ENCODE results near the gene SLC11A1.
A peak's percentile ranks its signal among the peaks of the same experiment; 100 is the strongest.

The SLC11A1 gene

GRCh38 chr2:218396688-218397462 lies 14.8 kb downstream of the SLC11A1 start (continued):
- TF ChIP-seq ZNF280C (tag by site-specific recombination; IDR thresholded peaks at IDR 0.05): no peak
- TF ChIP-seq ZNF341 (tag by site-specific recombination; IDR thresholded peaks at IDR 0.05; ENCODE audit: low read depth): peak; percentile 93
- no peak for TF ChIP-seq AEBP2 (tag by site-specific recombination; IDR thresholded peaks at IDR 0.05; ENCODE audit: borderline replicate concordance)
- no peak for TF ChIP-seq YY2 (tag by site-specific recombination; IDR thresholded peaks at IDR 0.05)
- peak; percentile 89 for TF ChIP-seq GLIS1 (tag by site-specific recombination; IDR thresholded peaks at IDR 0.05)
- no peak for TF ChIP-seq ZBTB49 (tag by site-specific recombination; IDR thresholded peaks at IDR 0.05; ENCODE audit: low read depth)
- no peak for TF ChIP-seq OSR2 (tag by site-specific recombination; IDR thresholded peaks at IDR 0.05)
- TF ChIP-seq ZNF354C (tag by site-specific recombination; IDR thresholded peaks at IDR 0.05; ENCODE audit: borderline replicate concordance, low read depth): no peak
- no peak for TF ChIP-seq OVOL3 (tag by site-specific recombination; IDR thresholded peaks at IDR 0.05)
- no peak for TF ChIP-seq ZNF266 (tag by site-specific recombination; IDR thresholded peaks at IDR 0.05; ENCODE audit: low read depth)
- TF ChIP-seq SP2 (tag by site-specific recombination; IDR thresholded peaks at IDR 0.05): no peak
- TF ChIP-seq ZNF580 (tag by site-specific recombination; IDR thresholded peaks at IDR 0.05): no peak
- TF ChIP-seq BCL11B (tag by site-specific recombination; IDR thresholded peaks at IDR 0.05; ENCODE audit: low read depth): no peak
- no peak for TF ChIP-seq ZNF26 (tag by site-specific recombination; IDR thresholded peaks at IDR 0.05)
- no peak for TF ChIP-seq ZSCAN4 (tag by site-specific recombination; IDR thresholded peaks at IDR 0.05)
- TF ChIP-seq YY1 (tag by site-specific recombination; IDR thresholded peaks at IDR 0.05): no peak
- TF ChIP-seq ZNF2 (tag by site-specific recombination; IDR thresholded peaks at IDR 0.05): no peak
- TF ChIP-seq KLF7 (tag by site-specific recombination; IDR thresholded peaks at IDR 0.05; ENCODE audit: borderline replicate concordance): peak; percentile 33; the same call in 1 of the 2 replicates
- TF ChIP-seq ZNF843 (tag by site-specific recombination; IDR thresholded peaks at IDR 0.05): no peak
- TF ChIP-seq ZNF433 (tag by site-specific recombination; IDR thresholded peaks at IDR 0.05; ENCODE audit: low read depth): no peak
- TF ChIP-seq ZNF449 (tag by site-specific recombination; IDR thresholded peaks at IDR 0.05): no peak
- TF ChIP-seq ZNF146 (tag by site-specific recombination; IDR thresholded peaks at IDR 0.05): no peak
- TF ChIP-seq REPIN1 (tag by site-specific recombination; IDR thresholded peaks at IDR 0.05; ENCODE audit: low read depth): no peak
- no peak for TF ChIP-seq ZBTB44 (tag by site-specific recombination; IDR thresholded peaks at IDR 0.05)
- TF ChIP-seq ZXDB (tag by site-specific recombination; IDR thresholded peaks at IDR 0.05): peak; percentile 8; the same call in 1 of the 2 replicates
- no peak for TF ChIP-seq ZNF600 (tag by site-specific recombination; IDR thresholded peaks at IDR 0.05)
- no peak for TF ChIP-seq ZNF555 (tag by site-specific recombination; conservative IDR thresholded peaks at IDR 0.05)
